M059J (cell line): ENCODE data around the gene TOP1. TPM values are rescaled to one million over a fixed set of nuclear protein-coding genes. Genes with fewer than 3 reads are reported as not detected.

Experiments
- DNase-seq: peaks from one replicate; pipeline ENCODE4 v3.0.0-alpha.2; 2012; ENCODE audit warnings: low read depth
- total RNA-seq: library from RNA; depleted of rRNA; stranded (reverse); fragments of >200 nt; shearing (Covaris generic); gene quantifications from 2 replicates; pipeline ENCODE4 v1.2.3, GENCODE V29; 2014; rRNA removed

The TOP1 gene
- total RNA-seq, 1 experiment from 2014 or later: 49.9 TPM

DNA sequence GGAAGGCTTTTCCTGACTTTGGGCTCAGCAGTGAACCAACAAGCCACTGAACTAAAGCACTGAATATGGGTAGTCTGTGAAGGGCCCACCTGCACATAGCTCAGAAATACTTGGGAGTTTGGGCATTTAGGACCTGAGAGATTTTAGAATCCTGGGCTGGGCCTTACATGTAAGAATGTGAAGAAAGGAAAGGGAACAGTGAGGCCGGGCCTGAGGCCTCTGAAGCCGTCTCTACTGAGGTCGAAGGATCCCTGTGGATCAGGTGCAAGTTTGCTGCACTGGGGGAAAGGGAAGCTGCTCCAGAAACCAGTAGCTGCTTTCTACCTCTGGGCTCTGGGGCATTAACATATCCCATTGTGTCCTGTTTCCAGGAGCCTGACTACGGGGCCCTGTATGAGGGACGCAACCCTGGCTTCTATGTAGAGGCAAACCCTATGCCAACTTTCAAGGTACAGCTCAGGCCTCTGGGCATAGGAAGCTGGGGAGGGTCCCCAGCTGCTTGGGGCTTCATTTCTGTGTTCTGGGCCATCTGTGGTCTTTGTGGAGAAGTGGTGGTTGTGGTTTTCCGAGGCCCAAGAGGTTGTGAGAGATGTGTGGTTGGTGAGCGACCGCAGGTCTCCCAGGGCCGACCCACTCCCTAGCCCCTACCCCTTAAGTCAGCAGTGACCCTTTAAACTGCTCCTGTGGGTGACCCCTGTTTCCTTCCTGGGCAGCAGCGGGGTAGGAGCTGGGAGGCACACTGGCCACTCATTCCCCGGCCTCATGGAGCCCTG lies 139.0 kb downstream of the TOP1 start:
- no peak for DNase-seq

DNA sequence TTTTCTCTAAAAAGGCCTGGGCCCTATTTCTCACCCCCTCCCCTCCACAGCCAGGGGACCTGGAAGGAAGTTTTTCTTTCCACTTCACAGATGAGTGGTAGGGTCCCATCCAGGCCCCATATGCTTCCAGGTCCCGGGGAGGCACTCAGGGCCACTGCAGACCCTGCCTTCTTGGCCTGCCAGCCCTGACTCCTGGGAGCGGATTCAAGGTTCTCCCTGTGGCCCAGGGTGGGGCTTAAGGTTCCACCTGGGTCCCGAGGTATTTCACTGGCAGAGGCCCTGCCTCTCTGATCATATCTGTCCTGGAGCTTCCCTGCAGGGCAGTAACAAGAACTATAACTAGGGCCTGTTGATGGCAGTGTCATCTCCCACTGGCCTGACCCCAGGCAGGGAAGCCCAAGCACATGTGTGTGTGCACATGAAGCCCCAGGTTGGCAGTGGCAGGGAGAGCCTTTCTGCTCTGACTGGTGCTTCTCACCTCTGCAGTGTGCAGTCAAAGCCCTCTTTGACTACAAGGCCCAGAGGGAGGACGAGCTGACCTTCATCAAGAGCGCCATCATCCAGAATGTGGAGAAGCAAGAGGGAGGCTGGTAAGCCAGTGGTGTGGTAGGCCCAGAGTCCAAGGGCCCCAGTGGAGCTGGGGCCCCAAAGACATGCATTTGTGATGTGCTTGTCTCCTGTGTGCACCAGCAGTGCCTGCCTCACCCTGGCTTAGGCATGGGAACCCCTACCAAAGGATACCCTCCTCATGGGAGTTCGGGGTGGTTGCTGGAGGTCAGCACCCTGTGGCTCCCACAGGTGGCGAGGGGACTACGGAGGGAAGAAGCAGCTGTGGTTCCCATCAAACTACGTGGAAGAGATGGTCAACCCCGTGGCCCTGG lies 139.9 kb downstream of the TOP1 start:
- DNase-seq: no peak

DNA sequence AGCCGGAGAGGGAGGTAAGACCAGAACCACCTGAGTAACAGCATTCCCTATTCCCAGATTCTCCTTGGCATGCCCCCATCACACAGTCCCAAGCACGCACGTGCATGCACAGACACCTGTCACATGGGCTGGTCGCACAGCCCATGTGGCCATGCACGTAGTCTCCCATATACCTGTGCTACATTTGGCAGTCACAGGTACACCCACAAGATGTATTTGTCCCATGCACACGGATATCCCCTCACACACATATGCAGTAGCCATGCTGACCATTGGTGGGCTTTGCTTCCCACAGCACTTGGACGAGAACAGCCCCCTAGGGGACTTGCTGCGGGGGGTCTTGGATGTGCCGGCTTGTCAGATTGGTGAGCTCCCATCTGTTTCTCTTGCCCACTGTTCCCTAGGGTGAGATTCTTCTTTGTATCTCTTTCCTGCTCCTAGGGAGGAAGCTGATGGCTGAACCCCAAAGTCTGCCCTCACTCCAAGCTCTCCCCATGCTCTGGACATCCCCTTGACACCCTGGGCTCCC lies 140.6 kb downstream of the TOP1 start:
- DNase-seq: no peak

DNA sequence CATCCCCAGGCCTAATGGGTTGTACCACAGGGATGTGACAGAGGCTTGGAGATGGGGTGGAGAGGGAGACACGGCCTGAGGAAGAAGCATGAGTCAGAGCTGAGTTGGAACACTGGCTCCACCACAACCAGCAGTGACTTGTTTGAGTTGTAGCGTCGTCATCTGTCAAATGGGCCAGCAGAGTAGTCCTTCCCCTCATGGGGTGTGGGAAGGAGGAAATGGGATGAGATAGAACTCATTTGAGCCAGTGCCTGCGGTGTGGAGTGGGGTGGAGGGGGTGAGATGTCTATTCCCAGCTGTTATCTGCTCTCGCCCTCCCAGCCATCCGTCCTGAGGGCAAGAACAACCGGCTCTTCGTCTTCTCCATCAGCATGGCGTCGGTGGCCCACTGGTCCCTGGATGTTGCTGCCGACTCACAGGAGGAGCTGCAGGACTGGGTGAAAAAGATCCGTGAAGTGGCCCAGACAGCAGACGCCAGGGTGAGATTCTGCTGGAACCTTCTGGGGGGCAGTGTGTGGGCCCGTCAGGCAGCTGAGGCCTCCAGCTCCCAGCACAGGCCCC lies 141.2 kb downstream of the TOP1 start:
- peak; percentile 68 for DNase-seq

DNA sequence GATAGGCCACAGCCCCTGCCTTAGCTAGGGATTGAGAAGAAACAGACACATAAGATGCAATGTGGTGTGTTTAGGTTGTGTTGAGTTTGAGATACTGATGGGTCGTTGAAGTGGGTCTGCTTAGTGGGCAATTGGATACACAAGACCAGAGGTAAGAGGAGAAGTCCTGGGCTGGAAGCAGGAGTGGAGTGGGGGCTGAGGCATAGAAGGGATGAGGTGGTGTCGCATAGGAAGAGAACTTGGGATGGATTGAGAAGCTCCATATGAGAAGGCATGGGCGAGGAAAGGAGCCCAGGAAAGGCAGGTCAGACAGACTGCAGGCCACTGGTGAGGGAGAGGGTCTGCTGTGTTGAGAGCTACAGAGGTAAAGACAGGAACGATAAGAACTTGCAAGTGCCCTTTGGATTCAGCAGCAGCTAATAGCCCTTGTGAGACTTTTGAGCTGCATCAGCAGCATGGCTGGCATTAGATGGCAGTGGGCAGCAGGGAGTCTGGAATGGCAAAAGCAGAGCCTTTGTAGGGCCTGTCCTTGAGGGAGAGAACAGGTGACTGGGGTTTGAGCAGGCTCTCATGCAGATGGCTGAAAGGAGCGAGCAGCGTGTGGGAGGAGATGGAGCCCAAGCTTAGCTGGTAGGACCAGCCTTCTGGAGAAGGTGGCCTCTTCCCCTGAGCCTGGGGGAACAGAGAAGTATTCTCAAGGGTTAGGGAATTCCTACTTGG lies 141.9 kb downstream of the TOP1 start:
- no peak for DNase-seq

DNA sequence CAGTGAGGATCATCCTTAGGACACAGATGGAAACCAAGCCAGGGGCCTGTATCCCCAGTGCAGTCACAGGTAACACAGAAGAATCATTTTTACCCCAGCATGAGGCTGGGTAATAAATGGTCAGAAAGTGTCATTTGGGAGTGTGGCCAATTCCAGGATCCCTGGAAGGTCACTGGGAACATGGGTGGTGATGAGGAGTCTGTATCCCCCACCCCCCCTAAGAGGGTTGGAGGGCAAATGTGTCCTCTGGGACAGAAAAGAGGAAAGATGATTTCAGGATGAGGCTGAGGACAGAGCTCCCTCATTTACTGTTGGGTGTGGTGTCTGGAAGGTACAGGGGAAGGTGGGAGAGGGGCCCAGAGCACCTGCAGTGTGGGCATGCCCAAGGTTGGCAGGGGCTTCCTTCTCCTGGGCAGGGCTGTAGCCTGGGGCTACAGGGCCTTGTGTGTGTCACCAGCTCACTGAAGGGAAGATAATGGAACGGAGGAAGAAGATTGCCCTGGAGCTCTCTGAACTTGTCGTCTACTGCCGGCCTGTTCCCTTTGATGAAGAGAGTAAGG lies 143.2 kb downstream of the TOP1 start:
- peak; percentile 37 for DNase-seq

DNA sequence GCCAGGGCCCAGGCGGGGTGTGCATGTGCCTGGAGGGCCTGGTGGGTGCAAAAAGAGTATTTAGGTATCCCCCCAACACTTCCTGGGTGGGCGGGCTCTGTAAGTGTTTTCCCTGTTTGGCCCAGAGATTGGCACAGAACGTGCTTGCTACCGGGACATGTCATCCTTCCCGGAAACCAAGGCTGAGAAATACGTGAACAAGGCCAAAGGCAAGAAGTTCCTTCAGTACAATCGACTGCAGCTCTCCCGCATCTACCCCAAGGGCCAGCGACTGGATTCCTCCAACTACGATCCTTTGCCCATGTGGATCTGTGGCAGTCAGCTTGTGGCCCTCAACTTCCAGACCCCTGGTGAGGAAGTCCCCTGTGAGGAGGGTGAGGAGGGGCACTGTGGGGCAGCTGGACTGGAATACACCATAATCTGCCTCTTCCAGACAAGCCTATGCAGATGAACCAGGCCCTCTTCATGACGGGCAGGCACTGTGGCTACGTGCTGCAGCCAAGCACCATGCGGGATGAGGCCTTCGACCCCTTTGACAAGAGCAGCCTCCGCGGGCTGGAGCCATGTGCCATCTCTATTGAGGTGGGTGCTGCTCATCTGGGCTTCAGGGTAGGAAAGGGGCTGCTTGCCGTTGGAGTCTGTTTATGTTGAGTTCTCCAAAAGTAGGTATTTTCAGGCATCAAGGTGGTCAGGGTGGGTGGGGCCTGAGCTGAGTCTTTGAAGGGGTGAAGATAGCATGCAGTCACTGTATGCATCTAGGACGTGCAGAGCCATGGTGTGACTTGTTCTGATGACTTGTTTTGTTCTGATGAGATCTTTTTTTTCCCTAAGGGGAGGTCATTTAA lies 143.9 kb downstream of the TOP1 start:
- no peak for DNase-seq

DNA sequence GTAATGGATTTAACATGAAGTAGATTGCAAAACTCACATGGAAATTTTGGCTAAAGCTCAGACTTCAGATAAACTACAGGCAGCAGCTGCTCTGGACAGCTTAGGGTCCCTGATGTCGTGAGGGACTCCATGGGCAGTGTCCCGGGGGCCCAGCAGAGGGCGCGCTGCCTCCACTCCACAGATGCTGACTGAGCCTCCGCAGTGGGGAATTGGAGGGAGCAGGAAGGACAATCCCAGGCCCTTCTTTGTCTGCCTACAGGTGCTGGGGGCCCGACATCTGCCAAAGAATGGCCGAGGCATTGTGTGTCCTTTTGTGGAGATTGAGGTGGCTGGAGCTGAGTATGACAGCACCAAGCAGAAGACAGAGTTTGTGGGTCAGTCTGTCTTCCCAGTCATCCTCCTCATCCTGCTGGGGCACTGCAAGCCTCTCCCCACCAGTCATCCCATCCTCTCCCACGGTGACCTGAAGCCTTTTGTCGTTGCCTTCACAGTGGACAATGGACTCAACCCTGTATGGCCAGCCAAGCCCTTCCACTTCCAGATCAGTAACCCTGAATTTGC lies 144.6 kb downstream of the TOP1 start:
- DNase-seq: peak; percentile 68

DNA sequence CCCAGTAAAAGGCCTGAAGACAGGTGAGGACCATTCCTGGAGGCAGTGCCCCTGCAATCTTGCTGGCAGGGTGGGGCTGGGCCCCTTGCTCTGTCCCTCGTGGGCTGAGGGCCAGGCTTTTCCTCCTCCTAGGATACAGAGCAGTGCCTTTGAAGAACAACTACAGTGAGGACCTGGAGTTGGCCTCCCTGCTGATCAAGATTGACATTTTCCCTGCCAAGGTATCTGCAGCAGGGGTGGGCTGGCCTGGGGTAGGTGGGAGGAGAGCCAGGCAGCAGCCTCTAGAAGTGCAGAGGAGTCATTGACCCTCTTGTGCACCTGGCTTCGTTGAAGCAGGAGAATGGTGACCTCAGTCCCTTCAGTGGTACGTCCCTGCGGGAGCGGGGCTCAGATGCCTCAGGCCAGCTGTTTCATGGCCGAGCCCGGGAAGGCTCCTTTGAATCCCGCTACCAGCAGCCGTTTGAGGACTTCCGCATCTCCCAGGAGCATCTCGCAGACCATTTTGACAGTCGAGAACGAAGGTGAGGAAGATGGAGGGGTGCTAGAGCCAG lies 145.2 kb downstream of the TOP1 start:
- DNase-seq: no peak

Other genes starting within 250 kb of the TOP1 start
- 59.4 and 65.7 TPM in 2 replicates for gene PLCG1, start 108.7 kb downstream of the TOP1 start, total RNA-seq